GM19467 (cell line): ENCODE results near the gene CLDN9.

ENCODE experiments used
- ATAC-seq: cut with Tn5 transposase; IDR thresholded peaks from one replicate; pipeline ENCODE4 v1.9.1; 2021; ENCODE audit warnings: mild to moderate bottlenecking, moderate library complexity; ENCODE audit not compliant: unreplicated experiment

The CLDN9 gene

DNA sequence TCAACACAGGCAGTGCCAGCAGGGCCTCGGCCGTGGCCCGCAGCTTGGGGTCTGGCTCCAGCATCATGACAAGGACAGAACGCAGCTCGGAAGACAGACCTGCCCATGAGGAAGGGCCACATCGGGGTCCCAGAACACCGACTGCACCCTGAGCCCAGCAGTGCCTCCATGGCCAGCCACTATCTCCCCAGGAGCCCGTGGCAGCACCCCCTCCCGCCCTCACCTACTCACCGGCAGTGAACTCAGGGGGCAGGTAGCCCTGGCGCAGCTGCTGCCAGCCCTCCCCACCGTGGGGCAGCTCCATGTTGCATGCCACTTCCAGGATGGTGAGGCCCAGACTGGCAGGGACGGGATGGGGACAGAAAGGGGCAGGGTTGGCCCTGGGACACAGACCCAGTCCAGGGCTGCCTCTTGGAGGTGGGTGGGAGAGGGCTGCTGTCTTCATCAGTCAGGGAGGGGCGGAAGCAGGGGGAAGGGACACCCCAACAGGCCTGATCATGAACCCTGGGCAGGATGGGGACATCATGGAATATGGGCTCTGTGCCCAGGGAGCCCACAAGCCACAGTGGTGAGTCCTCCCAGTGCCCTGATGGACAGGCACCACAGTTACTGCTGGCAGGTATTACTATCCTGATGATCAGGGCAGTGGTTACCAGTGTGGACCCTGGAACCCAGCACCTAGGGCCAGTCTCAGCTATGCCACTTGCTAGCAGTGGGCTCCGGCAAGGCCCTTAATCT lies 38.2 kb upstream of the CLDN9 start:
- no peak for ATAC-seq

DNA sequence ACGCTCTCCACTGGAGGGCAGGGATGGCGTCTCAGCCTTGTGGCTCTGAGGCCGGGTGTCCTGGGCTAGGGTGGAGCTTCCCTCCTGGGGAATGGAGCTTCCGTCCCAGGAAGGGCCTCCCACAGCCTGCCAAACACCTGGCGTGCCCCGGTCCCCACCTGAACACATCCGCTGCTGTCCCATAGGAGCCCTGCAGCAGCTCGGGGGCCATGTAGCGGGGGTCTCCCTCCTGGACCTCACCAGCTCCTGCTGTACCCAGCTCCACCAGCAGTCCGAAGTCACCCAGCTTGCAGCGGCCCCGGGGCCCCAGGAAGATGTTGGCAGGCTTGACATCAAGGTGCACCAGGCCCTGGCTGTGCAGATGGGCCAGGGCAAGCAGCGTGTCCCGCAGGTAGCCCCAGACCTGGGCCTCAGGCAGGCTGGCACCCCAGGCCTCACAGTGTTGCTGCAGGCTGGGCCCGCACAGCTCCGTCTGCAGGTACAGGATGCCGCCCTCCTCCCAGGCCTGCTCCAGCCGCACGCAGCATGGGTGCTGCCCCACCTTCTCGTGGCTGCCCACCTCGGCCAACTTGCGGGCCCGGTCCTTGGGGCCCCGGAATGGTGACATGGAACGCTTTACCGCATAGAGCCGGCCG lies 37.4 kb upstream of the CLDN9 start:
- ATAC-seq = no peak

- ATAC-seq = no peak
These were observed 36.5 kb upstream of the CLDN9 start for GRCh38 chr16:2976201-2976600.

DNA sequence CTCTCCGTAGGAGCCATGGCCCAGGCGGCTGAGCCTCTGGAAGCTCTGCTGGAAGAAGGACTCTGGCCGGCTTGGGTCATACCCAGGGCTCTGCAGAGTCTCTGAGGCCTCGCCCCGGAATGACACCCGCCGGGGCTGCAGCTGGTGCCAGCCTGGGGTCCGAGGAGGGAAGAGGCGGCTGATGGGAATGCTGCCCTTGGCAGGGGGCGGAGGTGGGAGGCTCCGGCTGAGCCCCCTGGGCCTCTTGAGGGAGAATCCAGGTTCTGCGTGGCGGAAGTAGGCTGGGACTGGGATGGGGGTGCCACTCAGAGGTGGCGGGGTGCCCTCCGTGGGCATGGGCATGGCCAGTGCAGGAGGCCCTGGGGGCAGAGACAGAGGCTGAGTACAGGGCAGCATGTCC lies 36.0 kb upstream of the CLDN9 start:
- ATAC-seq = no peak

DNA sequence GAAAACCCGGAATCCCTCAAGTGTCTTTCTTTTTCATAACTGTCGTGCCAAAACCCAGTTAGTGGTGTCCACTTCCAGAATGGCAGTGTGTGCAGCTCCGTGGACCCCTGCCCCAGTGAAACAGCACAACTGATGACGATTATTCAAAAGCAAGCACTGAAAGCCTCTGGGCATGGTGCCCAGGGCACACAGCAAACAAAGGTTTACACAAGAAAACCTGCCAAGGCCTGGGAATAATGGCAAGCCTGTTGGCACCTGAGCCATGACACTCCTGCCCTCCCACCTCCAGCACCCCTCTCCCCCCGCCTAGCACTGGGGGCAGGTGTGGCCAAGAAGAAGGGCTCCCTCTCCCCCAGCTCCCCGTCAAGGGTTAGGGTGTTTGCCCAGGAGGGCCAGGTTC lies 35.3 kb upstream of the CLDN9 start:
- ATAC-seq = no peak

DNA sequence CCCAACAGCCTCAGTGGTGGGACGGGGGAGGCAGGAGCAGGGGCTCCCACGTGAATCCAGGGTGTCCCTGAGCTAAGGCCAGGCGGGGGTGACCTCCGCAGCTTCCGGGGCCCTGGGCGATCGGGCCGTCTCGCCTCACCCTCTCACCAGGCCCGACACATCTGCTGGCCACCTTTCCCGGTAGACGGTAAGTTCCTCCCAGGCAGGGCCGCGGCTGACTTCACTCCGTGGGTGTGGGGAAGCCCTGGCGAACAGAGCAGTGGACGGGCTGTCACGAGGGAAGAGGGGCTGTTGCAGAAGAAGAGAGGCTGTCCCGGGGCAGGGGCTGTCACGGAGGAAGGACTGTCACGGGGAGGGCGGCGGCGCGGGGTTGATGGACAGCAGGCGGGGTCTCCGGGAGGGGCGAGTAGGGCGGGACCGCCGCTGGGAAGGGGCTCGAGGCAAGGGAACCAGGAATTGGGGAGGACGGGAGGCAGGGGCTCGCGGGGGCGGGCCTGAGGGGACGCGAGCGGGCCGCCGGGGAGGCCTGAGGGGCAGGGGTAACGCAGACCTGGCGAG lies 33.0 kb upstream of the CLDN9 start:
- peak; percentile 15 for ATAC-seq

DNA sequence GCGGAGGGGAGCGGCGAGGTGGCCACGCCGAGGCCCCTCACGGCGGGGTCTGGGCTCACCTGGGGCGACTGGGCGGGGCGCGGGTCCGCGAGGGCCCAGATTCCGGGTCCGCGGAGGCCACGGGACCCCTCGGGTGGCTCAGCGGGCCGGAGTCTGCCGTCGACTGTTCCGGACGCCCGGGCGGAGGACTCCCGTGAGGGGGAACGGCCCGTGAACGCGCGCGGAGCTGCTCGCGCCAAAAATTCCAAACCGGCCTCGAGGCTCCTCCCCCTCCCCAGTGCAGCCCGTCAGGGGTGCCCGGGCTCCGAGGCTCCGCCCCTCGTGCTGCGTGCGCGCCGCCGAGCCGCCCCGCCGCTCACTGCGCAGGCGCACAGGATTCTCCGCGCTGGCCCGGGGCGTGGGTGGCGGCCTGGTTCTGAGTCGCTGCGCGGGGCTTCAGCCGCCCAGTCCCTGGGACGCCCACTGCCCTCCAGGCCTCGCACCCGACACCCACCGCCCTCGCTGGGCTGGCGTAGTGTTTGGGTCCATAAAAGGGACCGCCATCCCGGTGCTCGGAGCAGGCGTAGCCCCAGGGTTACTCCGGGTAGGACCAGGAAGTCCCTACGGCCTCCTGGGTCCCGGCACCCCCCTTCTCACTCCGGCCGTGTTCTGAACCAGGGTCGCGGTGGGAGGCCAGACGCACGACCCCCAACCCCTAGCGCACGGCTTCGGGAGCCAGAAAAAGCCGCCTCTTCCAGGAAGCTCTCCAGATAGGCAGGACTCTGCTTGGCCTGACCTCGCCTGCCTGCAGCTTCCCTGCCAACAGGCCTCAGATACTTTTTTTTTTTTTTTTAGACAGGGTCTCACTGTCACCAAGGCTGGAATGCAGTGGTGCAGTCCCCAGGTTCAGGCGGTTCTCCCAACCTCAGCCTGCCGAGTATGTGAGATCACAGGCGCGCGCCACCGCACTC lies 32.2 kb upstream of the CLDN9 start, which contains the start of gene PKMYT1:
PKMYT1 (minus strand) TSS at position 220 of the 950 bp plus-strand sequence. CDS start 789 bp downstream, outside the sequence.
- peak; percentile 75 for ATAC-seq

- no peak for ATAC-seq
These were observed 31.4 kb upstream of the CLDN9 start for GRCh38 chr16:2981177-2981898.

- ATAC-seq = no peak
These were observed 30.8 kb upstream of the CLDN9 start for GRCh38 chr16:2981899-2982250.

- no peak for ATAC-seq
These were observed 30.3 kb upstream of the CLDN9 start for GRCh38 chr16:2982402-2982801.

DNA sequence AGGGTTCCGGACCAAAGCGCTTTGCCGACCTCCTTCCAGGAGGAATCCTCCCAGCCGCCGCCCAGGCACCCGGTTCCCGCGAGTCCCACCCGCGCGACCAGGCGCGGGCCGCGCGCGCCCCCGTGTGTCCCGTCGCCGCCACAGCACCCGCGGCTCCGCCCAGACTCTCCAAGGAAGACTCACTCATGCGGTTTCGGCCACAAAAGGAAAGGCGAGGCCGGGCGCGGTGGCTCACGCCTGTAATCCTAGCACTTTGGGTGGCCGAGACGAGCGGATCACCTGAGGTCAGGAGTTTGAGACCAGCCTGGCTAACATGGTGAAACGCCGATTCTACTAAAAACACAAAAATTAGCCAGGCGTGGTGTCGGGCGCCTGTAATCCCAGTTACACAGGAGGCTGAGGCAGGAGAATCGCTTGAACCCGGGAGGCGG lies 29.0 kb upstream of the CLDN9 start:
- ATAC-seq = no peak

GRCh38 chr16:2985462-2985861 lies 27.3 kb upstream of the CLDN9 start:
- no peak for ATAC-seq

DNA sequence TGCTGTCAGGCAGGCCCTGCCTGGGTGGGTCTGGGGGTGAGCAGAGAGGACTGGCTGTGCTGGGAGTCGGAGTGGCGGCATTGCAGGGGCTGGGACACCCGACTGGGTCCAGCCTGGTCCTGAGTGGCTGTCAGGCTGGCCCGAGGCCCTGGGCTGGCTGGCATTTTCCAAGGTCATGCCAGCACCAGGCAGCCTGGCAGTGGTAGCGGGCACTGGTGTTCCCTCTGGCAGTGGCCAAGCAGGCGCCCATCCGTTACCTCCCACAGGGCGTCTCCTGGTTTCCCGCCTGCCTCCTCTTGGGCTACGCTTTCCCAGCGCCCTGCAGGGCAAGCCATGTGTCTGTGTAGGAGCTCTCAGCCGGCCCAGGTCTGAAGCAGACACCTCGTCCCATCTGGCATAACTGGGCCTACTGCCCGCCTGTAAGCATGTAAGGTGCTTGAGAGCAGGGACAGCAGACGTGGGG lies 26.8 kb upstream of the CLDN9 start:
- ATAC-seq = no peak

DNA sequence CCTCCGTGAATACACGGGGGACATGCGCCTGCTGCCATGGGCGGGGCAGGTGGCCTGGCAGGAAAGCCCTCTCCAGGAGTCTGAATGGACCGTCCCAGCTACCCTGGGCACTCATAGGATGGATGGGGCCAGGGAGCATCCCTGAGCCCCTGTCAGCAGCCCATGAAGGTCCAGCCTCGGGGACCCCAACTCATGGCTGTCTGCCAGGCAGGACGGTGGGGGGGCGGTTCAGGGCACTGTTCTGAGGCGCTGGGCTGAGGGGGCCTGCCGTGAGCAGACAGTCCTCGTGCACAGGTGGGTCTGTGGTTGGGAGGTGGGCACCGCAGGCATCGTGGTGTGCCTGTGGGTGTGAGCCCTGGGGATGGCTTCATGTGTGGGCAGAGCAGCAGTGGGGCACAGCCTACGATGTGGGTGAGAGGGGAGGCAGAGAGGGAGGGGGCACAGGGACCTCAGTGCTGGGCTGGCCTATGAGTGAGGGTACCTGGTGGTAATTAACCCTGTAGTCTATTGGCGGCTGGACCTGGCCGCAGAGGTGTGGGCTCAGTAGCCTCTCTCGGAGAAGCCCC lies 26.0 kb upstream of the CLDN9 start:
- no peak for ATAC-seq

- ATAC-seq = no peak
These were observed 25.4 kb upstream of the CLDN9 start for GRCh38 chr16:2987286-2987685.

GRCh38 chr16:2987833-2988232 lies 24.9 kb upstream of the CLDN9 start:
- ATAC-seq = no peak

DNA sequence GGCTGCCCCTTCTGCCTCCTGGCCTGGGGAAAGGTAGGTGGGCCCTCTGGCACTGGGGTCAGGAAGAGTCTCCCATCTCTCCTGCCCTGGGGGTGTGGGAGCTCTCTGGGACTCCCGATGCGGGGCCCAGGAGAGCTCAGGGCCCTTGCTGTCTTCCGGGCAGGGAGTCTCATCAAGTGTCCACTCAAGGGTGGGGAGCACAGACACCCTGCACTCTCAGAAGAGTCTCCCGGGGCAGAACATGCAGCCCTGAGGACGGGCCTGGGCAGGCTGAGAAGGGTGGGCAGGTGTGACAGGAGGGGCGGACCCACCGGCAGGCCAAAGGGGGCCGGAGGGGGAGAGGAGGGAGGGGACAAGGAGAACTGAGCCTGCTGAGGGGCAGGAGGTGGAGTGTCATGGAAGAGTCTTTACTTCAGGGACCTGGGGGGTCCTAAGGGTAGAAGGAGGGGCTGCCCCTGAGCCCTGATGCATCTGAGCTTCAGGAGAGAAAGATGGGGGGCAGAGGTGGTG lies 24.1 kb upstream of the CLDN9 start:
- ATAC-seq = no peak

GRCh38 chr16:2990891-2991290 lies 21.8 kb upstream of the CLDN9 start:
- no peak for ATAC-seq

- ATAC-seq = no peak
These were observed 21.0 kb upstream of the CLDN9 start for GRCh38 chr16:2991566-2992261.
